Activated CD4-positive, CD25-positive, alpha-beta regulatory T cell (primary cell): Measurements from ENCODE around the gene ERBIN.
"Not testable (repeated sequence)": the region's sequence is repeated elsewhere in the genome, so short reads cannot be mapped to it uniquely, and the experiment has no call there.

ENCODE experiments used
- DNase-seq, 4 experiments: peaks; one replicate each; lab custom pipeline; 2025; lab: John Stamatoyannopoulos, UW

ERBIN gene

GRCh38 chr5:65957703-65958102 lies 31.3 kb downstream of the ERBIN start:
- not testable (repeated sequence) for DNase-seq

GRCh38 chr5:65961633-65962032 lies 35.3 kb downstream of the ERBIN start:
- no peak for DNase-seq

- DNase-seq, result no peak
Observed at GRCh38 chr5:65967288-65968066, 41.1 kb downstream of the ERBIN start.

- DNase-seq, result no peak
Observed at GRCh38 chr5:65969539-65970393, 43.4 kb downstream of the ERBIN start.

GRCh38 chr5:65970481-65971367 lies 44.3 kb downstream of the ERBIN start:
- DNase-seq, result no peak

GRCh38 chr5:65971643-65972042 lies 45.3 kb downstream of the ERBIN start:
- no peak for DNase-seq

- not testable (repeated sequence) for DNase-seq
Observed at GRCh38 chr5:65972896-65973295, 46.5 kb downstream of the ERBIN start.

- DNase-seq, result no peak
Observed at GRCh38 chr5:65978251-65978650, 51.9 kb downstream of the ERBIN start.

- DNase-seq, result no peak
Observed at GRCh38 chr5:65981548-65981947, 55.2 kb downstream of the ERBIN start.

GRCh38 chr5:65981969-65982619 lies 55.7 kb downstream of the ERBIN start:
- no peak for DNase-seq

GRCh38 chr5:65982635-65983034 lies 56.3 kb downstream of the ERBIN start:
- DNase-seq, result no peak

- DNase-seq, result no peak
Observed at GRCh38 chr5:65984098-65984885, 57.9 kb downstream of the ERBIN start.

- no peak for DNase-seq
Observed at GRCh38 chr5:65986050-65986451, 59.7 kb downstream of the ERBIN start.

- DNase-seq, result no peak
Observed at GRCh38 chr5:65986796-65987195, 60.4 kb downstream of the ERBIN start.

GRCh38 chr5:65987982-65988381 lies 61.6 kb downstream of the ERBIN start:
- DNase-seq, result no peak

GRCh38 chr5:65989158-65989557 lies 62.8 kb downstream of the ERBIN start:
- DNase-seq, result no peak

- DNase-seq, result no peak
Observed at GRCh38 chr5:65992630-65993029, 66.3 kb downstream of the ERBIN start.

GRCh38 chr5:65994117-65994786 lies 67.9 kb downstream of the ERBIN start:
- no peak for DNase-seq

- DNase-seq, result no peak
Observed at GRCh38 chr5:65999061-65999723, 72.8 kb downstream of the ERBIN start.

GRCh38 chr5:66001952-66002351 lies 75.6 kb downstream of the ERBIN start:
- no peak for DNase-seq
